T-helper 2 cell treated with Interferon-gamma antibody and Interleukin-4, amounts not matched to agents 5 μg/mL and 100 μg/mL, for 36 hours (primary cell): Measurements from ENCODE around the gene WDR54.

Source experiments
- DNase-seq: peaks from one replicate; pipeline ENCODE4 v3.0.0; 2021; ENCODE audit warnings: low spot score
- H3K27ac Mint-ChIP-seq: one replicate; pipeline ENCODE4 v1.8.0; 2021; ENCODE audit warnings: mild to moderate bottlenecking, mixed read lengths
- H3K27me3 Mint-ChIP-seq: one replicate; pipeline ENCODE4 v1.8.0; 2021; ENCODE audit warnings: low read depth, mixed read lengths
- H3K36me3 Mint-ChIP-seq: one replicate; pipeline ENCODE4 v1.8.0; 2021; ENCODE audit warnings: low read depth, mixed read lengths
- H3K4me1 Mint-ChIP-seq: one replicate; pipeline ENCODE4 v1.8.0; 2021; ENCODE audit warnings: low read depth, mixed read lengths
- H3K4me3 Mint-ChIP-seq: one replicate; pipeline ENCODE4 v1.8.0; 2022; ENCODE audit warnings: mild to moderate bottlenecking, moderate library complexity, mixed read lengths
- H3K9me3 Mint-ChIP-seq: one replicate; pipeline ENCODE4 v1.8.0; 2021; ENCODE audit warnings: mixed read lengths

Gene WDR54

GRCh38 chr2:74427551-74427950 is 6.0 kb downstream of the WDR54 start:
- Mint-ChIP-seq H3K9me3 (no peaks in the 10 kb centered on the region), H3K4me1 (peaks cover 11% of the 10 kb centered on the region), H3K27me3 (no peaks in the 10 kb centered on the region), H3K27ac (peak overlapping the region; percentile 38), H3K4me3 (no peak overlapping the region), H3K36me3 (peaks cover 24% of the 10 kb centered on the region)
- DNase-seq = no peak

DNA sequence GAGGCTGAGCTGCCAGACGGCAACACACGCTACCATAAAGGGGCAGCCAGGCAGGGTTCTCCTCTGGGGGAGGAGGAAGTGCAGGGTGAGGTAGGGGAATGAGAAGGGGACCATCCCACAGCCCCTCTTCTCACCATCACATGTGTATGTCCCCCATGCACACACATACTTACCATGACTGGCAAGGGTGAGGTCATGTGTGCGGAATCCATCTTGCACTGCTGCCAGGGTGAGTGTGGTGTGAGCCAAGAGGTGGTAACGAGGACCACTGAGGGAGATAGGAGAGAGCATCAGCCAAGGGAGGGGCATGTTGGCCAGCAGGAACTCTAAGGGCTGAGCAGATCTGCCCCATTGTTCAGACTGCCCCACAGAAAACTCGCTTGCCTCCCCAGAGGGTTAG is 7.1 kb downstream of the WDR54 start:
- no peak overlapping the region for H3K4me3 Mint-ChIP-seq
- no peak for DNase-seq
- H3K27ac Mint-ChIP-seq = no peak overlapping the region

DNA sequence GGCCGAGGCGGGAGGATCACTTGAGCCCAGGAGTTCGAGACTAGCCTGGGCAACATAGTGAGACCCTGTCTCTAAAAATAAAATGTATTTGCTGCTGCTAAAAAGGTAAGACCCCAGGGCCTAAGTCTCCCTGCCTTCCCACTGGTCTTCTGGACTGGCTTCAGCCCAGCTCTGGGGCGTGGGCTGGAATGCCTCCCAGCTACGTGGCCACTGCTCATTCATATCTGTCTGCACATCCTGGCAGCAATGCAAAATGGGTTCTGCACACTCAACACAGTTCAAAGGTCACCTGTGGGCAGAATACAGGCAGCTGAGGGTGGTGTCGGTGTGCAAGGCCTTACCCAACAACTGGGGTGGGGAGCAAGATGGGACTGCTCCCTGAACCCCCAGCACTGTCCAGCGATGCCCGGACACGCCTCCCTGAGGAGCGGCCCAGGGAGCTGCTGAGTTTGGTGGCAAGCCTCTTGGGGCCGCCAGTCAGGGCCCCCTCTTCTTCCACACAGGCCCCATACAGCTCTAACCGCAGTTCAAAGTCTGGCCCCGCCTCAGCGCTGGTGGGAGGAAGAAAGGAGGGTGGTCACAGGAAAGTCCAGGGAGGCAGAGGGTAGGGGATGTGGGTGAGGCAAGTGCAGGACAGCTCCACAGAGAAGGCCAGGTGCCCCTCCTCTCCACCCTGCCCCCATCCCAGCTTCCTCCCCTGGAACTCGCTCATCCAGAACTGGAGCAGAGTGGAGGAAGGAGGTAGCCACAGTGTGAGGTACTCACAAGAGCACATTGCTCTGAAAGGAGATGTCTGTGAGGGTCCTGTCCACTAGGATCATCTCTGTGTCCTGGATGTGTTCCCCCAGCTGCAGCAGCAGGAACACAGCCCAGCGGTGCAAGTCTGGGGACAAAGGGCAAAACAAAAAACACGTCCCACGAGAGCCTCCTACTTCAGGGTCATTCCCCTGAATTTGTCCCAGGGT is 8.2 kb downstream of the WDR54 start:
- Mint-ChIP-seq H3K36me3 (peaks cover 17% of the 10 kb centered on the region), H3K27ac (no peak overlapping the region), H3K4me1 (no peaks in the 10 kb centered on the region), H3K4me3 (no peak overlapping the region), H3K9me3 (no peaks in the 10 kb centered on the region), H3K27me3 (no peaks in the 10 kb centered on the region)
- DNase-seq = no peak

More for the DNA sequence above, 7.1 kb downstream of the WDR54 start:
- peaks cover 19% of the 10 kb centered on the region for H3K36me3 Mint-ChIP-seq
- no peaks in the 10 kb centered on the region for H3K27me3 Mint-ChIP-seq
- H3K4me1 Mint-ChIP-seq = peaks cover under 1% of the 10 kb centered on the region
- H3K9me3 Mint-ChIP-seq = no peaks in the 10 kb centered on the region

DNA sequence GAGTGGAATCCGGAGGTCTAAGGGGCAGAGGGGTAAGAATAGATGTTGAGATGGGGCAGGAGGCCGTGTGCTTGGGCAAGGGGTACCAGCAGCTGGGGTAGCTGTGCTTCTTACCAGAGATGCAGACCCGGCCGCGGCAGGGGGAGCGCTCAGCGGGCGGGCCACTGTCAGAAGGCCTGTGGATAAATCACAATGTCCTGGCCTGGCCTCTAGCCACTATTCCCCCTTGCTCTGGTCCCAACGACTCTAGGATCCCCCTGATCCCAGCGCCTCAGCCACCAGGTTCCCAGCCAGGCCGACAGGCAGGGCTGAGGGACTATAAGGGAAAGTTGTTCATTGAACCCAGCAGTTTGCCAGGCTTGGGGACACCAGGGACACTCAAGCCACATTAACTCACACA is 9.0 kb downstream of the WDR54 start:
- no peak for DNase-seq
- peaks cover 10% of the 10 kb centered on the region for H3K36me3 Mint-ChIP-seq
- no peak overlapping the region for H3K27ac Mint-ChIP-seq
- H3K4me1 Mint-ChIP-seq = no peaks in the 10 kb centered on the region
- H3K9me3 Mint-ChIP-seq = no peaks in the 10 kb centered on the region
- H3K4me3 Mint-ChIP-seq = no peak overlapping the region
- no peaks in the 10 kb centered on the region for H3K27me3 Mint-ChIP-seq

DNA sequence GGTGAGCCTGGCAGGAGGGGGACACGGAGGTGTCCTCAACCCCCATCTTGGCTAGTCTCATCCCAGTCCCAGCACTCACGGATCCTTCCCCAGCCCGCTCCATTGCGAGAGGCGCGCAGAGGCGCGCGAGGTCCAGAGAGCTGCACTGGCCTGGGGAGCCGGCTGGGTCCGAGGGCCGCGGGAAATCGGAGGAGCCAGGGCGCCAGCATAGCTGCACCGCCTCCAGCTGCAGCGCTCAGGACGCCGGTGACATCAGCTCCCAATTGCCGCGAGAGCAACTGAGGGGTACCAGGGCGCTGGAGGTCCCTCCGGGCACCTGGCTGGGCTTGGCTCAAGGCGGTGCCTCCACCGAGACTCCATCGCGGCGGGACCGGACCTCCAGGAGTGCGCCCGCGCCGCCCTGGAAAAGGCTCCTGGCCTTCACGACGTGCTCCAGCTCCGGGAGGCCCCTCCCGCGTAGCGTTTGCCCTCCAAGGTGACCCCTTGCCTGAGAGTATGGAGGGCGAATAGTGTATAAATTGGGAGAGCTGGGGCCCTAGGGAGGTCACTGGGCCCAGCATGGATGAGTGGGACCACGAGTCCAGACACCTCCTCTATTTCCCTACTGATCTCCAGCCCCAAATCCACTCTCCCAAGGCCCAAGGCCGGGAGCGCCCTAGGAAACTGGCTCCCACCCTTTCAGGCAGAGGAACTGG is 14.7 kb downstream of the WDR54 start:
- Mint-ChIP-seq H3K4me3 (no peak overlapping the region), H3K4me1 (no peaks in the 10 kb centered on the region), H3K27ac (no peak overlapping the region), H3K9me3 (no peaks in the 10 kb centered on the region), H3K36me3 (no peaks in the 10 kb centered on the region), H3K27me3 (peaks cover 21% of the 10 kb centered on the region)
- no peak for DNase-seq

- H3K27ac Mint-ChIP-seq = no peak overlapping the region
- peaks cover under 1% of the 10 kb centered on the region for H3K4me1 Mint-ChIP-seq
Observed at GRCh38 chr2:74436848-74437695, 15.5 kb downstream of the WDR54 start.

DNA sequence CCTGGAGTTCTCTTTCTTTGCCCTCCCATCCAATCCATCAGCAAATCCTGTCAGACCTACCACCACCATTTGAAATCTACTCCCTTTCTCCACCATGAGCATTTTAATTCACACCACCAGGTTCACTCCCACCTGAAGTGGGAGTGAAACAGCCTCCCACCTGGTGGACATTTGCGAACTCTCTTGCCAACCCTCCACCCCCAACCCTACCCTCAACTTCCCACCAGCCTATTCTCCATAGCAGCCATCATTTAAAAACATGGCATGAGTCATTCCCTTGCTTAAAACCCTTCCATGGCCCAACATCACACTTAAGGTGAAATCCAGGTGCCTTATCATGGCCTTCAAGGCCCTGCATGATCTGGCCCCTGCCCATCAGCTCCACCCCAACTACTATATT is 16.7 kb downstream of the WDR54 start:
- H3K27me3 Mint-ChIP-seq = peaks cover 31% of the 10 kb centered on the region
- no peak for DNase-seq
- H3K4me1 Mint-ChIP-seq = peaks cover 2% of the 10 kb centered on the region
- no peak overlapping the region for H3K4me3 Mint-ChIP-seq
- no peak overlapping the region for H3K27ac Mint-ChIP-seq
- H3K36me3 Mint-ChIP-seq = peaks cover 1% of the 10 kb centered on the region
- no peaks in the 10 kb centered on the region for H3K9me3 Mint-ChIP-seq

More at GRCh38 chr2:74436848-74437695, 15.5 kb downstream of the WDR54 start:
- Mint-ChIP-seq H3K36me3 (no peaks in the 10 kb centered on the region), H3K9me3 (no peaks in the 10 kb centered on the region), H3K27me3 (peaks cover 22% of the 10 kb centered on the region), H3K4me3 (no peak overlapping the region)
- DNase-seq = no peak

GRCh38 chr2:74439373-74439772 is 17.8 kb downstream of the WDR54 start:
- Mint-ChIP-seq H3K4me3 (no peak overlapping the region), H3K36me3 (peaks cover 1% of the 10 kb centered on the region), H3K27ac (no peak overlapping the region), H3K27me3 (peaks cover 37% of the 10 kb centered on the region), H3K9me3 (no peaks in the 10 kb centered on the region), H3K4me1 (peaks cover 2% of the 10 kb centered on the region)
- DNase-seq = no peak

GRCh38 chr2:74439803-74440377 is 18.4 kb downstream of the WDR54 start:
- peaks cover 2% of the 10 kb centered on the region for H3K4me1 Mint-ChIP-seq
- H3K27ac Mint-ChIP-seq = no peak overlapping the region
- no peaks in the 10 kb centered on the region for H3K9me3 Mint-ChIP-seq
- H3K27me3 Mint-ChIP-seq = peaks cover 43% of the 10 kb centered on the region
- H3K4me3 Mint-ChIP-seq = no peak overlapping the region
- DNase-seq = no peak
- H3K36me3 Mint-ChIP-seq = peaks cover 1% of the 10 kb centered on the region

- H3K27ac Mint-ChIP-seq = no peak overlapping the region
- peak overlapping the region; percentile 60 for H3K4me3 Mint-ChIP-seq
- peaks cover 2% of the 10 kb centered on the region for H3K4me1 Mint-ChIP-seq
- H3K36me3 Mint-ChIP-seq = peaks cover 1% of the 10 kb centered on the region
- H3K27me3 Mint-ChIP-seq = peaks cover 47% of the 10 kb centered on the region
- DNase-seq = peak; percentile 34
- H3K9me3 Mint-ChIP-seq = no peaks in the 10 kb centered on the region
Observed at GRCh38 chr2:74440378-74441169, 19.0 kb downstream of the WDR54 start.

- Mint-ChIP-seq H3K27ac (no peak overlapping the region), H3K36me3 (peaks cover 1% of the 10 kb centered on the region), H3K4me1 (peaks cover 2% of the 10 kb centered on the region), H3K9me3 (no peaks in the 10 kb centered on the region), H3K4me3 (peak overlapping the region; percentile 60), H3K27me3 (peaks cover 47% of the 10 kb centered on the region)
- DNase-seq = no peak
Observed at GRCh38 chr2:74441170-74441689, 19.7 kb downstream of the WDR54 start.

GRCh38 chr2:74441690-74442482 is 20.4 kb downstream of the WDR54 start, which contains the start of gene RTKN:
RTKN (minus strand) TSS chr2:74441937; CDS start chr2:74441816, 121 bp downstream.
- H3K27me3 Mint-ChIP-seq = peaks cover 47% of the 10 kb centered on the region
- no peak for DNase-seq
- H3K27ac Mint-ChIP-seq = no peak within 1 kb of the TSS
- H3K4me3 Mint-ChIP-seq = peak within 1 kb of the TSS; percentile 81
- H3K4me1 Mint-ChIP-seq = peaks cover 2% of the 10 kb centered on the region
- peaks cover 1% of the 10 kb centered on the region for H3K36me3 Mint-ChIP-seq
- no peaks in the 10 kb centered on the region for H3K9me3 Mint-ChIP-seq
